AG09319 (cell line): ENCODE results near the gene PAX2.

ENCODE experiments used
- DNase-seq: peaks from one replicate; pipeline ENCODE4 v3.0.0-alpha.2; 2010; ENCODE audit warnings: low read depth; ENCODE audit errors: extremely low read depth
- CTCF ChIP-seq: IDR thresholded peaks from 2 replicates; pipeline ENCODE4 v1.5.1; 2011; ENCODE audit warnings: low read depth, mild to moderate bottlenecking, inconsistent platforms, low read length, moderate library complexity

PAX2 gene

GRCh38 chr10:100736144-100736808 lies 9.1 kb upstream of the PAX2 start:
- DNase-seq: no peak
- TF ChIP-seq CTCF: no peak

- TF ChIP-seq CTCF: no peak
These were observed 8.5 kb upstream of the PAX2 start for GRCh38 chr10:100736809-100737354.

DNA sequence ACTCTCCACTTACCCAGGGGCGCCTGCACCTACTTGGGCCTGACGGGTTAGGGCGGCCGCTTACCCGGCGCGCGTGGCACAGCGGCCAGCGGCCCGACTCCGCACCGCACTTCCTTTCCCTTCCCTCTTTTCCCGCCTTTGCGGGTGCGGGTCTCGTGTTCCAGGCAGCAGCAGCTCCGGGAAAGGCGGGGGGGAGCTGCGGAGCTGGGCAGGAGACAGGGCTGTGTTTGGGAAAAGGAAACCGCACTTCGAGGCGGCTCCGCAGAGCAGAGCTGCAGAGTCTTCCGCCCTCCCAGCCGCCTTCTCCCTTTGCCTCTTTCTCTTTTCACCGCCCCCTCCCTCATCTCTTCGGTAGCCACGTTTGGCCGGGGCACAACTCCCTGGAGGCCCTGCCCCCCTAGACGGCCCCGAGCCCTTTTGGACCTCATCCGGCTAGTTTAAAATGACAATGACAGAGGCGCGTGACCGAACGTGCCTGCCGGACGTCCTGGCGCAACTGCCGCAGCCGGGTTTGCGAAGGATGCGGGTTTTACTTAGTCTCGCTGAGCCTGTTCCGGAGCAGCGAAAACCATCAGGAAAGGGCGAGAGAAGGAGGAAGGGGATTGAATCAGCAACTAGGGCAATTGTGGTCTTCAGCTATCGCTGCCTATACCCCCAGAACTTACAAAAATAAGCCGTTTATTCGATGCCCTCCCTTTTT lies 7.9 kb upstream of the PAX2 start:
- TF ChIP-seq CTCF: no peak
- DNase-seq: no peak

More at GRCh38 chr10:100736809-100737354, 8.5 kb upstream of the PAX2 start:
- DNase-seq: no peak

GRCh38 chr10:100738055-100738827 lies 7.1 kb upstream of the PAX2 start:
- TF ChIP-seq CTCF: no peak

GRCh38 chr10:100739517-100740368 lies 5.6 kb upstream of the PAX2 start:
- no peak for DNase-seq
- TF ChIP-seq CTCF: no peak

More at GRCh38 chr10:100738055-100738827, 7.1 kb upstream of the PAX2 start:
- no peak for DNase-seq

DNA sequence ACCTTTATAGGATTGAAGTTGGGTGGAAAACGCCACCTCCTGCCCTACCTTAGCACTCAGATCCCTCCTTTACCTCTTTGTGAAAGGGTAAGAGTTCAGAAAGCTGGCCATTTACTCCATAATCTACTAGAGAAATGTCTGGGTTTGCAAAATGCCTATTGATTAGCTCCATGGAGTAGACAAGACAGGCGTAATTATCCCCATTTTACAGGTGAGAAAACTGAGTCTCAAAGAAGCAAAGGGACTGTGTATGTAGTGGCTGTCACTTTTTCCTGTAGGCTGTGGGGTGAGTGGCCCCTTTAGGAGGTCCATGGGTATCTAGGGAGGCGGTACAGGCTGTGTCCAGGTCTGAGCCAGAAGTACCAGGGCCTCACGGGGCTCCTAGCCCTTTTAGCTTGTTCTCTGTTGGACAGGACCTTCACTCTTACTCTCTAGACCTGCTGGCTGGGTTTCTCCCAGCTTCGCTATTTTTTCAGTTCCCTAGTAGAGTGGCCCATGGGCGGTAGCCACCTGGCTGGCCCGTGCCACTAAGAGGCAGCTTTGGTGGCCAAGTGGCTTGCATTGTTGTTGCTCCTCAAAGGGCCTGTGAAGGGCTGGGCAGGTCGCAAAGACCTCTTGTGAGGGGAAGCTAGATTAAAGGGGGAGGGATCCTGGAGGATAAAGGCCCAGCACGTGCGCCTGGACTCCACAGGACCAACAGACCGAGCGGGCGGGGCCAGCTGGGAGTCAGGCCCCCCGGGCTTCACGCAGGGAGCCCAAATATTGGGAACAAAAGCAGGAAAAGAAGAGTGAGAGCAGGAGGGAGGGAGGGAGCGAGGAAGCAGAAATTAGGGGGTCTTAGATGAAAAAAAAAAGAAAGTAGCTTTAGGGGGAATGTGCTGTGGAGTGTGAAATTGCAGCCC lies 4.7 kb upstream of the PAX2 start:
- TF ChIP-seq CTCF: no peak
- DNase-seq: no peak
